GM18909 (cell line): ENCODE measurements around the gene TSPAN4.

Experiments used
- ATAC-seq: cut with Tn5 transposase; IDR thresholded peaks from one replicate; pipeline ENCODE4 v1.9.1; 2021; ENCODE audit warnings: mild to moderate bottlenecking; ENCODE audit not compliant: unreplicated experiment, poor library complexity

TSPAN4 gene

DNA sequence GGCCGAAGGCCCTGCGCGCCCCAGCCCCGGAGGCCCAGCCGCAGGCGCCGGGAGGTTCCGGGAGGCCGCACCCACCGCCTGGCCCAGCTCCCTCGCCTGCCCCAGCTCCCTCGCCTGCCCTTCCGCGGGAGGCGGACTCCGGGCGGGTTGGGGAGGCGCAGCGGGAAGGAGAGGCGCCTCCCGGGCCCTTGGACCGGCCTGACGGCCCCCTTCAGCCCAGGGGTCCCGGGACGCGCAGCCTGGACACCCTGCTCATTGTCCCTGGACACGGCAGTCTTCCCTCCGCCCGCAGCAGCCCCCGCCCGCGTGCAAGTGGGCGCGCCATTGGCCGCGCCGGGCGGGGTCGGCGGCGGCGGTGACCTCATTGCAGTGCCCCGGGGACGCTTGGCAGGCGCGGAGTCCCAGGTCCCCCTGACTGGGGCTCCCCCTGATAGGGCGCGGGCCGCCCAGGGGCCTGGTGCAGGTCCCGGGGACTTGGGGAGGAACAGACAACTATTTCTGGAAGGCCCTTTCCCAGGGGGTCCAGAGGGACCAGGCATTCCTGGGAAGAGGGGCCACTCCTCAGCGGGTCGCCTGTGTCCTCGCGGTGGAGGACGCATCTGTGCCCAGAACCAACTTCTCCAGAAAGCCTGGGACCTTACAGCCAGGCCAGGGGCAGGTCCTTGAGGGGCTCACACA is 9.4 kb upstream of the TSPAN4 start:
- no peak for ATAC-seq

GRCh38 chr11:833849-834311 is 8.8 kb upstream of the TSPAN4 start:
- ATAC-seq, result no peak

DNA sequence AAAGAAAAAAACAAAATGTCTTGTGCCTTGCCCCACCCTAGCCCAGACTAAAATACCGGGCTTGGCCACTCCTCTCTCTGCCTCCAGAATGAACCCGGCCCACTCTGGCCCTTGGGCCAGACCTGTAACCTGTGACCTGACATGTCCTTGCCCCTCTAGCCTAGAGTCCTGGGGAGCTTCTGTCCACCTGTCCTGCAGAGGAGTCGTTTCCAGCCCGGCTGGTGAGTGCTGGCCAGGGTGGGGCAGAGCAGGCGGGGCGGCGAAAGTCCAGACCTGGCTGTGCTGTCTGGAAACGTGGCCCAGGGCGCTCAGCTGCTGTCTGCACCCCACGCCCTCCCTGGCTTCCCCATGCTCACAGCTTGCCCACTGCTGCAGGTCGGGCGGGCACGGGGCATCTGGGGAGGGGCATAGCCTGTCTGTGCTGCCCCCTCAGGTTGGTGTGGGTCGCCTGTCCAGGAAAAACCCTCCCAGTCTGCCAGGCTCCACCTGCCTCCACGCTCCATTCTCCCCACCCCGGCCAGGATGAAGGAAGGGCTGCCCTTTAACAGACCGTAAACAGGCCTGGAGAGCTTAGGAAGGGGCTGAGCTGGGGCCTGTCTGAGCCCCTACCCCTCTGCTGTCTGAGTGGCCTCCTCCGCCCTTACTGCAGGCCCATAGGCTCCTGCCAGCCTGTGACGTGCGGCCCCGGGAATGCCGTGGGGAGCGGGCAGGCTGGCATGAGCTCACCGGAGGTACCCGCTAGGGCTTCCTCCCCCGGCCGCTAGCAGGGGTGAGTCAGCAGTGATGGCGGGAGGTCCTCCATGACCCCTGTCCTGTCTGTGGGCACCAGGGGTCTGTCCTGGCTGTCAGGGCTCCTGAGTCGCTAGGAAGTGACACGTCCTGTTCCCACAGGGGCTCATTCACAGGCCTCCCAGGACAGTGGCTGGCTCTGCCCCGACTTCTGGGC is 8.0 kb upstream of the TSPAN4 start:
- no peak for ATAC-seq

GRCh38 chr11:836274-836673 is 6.4 kb upstream of the TSPAN4 start:
- no peak for ATAC-seq

GRCh38 chr11:836700-837099 is 6.0 kb upstream of the TSPAN4 start:
- no peak for ATAC-seq

- no peak for ATAC-seq
Measured at GRCh38 chr11:837189-837989, 5.3 kb upstream of the TSPAN4 start.

DNA sequence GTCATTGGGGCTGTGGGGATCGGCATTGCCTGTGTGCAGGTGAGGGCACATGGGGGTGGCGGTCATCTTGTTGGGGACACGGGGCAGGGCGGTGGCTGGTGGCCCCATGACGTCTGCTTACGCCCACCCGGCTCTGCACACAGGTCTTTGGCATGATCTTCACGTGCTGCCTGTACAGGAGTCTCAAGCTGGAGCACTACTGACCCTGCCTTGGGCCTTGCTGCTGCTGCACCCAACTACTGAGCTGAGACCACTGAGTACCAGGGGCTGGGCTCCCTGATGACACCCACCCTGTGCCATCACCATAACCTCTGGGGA is 4.7 kb upstream of the TSPAN4 start:
- no peak for ATAC-seq

GRCh38 chr11:838441-839279 is 4.0 kb upstream of the TSPAN4 start:
- ATAC-seq, result no peak

- no peak for ATAC-seq
Measured at GRCh38 chr11:839280-839623, 3.4 kb upstream of the TSPAN4 start.

GRCh38 chr11:839875-840617 is 2.6 kb upstream of the TSPAN4 start:
- ATAC-seq, result no peak

- ATAC-seq, result peak; percentile 6
Measured at GRCh38 chr11:841981-842369, 677 bp upstream of the TSPAN4 start.

GRCh38 chr11:843086-843734 is 558 bp downstream of the TSPAN4 start:
- peak; percentile 12 for ATAC-seq

DNA sequence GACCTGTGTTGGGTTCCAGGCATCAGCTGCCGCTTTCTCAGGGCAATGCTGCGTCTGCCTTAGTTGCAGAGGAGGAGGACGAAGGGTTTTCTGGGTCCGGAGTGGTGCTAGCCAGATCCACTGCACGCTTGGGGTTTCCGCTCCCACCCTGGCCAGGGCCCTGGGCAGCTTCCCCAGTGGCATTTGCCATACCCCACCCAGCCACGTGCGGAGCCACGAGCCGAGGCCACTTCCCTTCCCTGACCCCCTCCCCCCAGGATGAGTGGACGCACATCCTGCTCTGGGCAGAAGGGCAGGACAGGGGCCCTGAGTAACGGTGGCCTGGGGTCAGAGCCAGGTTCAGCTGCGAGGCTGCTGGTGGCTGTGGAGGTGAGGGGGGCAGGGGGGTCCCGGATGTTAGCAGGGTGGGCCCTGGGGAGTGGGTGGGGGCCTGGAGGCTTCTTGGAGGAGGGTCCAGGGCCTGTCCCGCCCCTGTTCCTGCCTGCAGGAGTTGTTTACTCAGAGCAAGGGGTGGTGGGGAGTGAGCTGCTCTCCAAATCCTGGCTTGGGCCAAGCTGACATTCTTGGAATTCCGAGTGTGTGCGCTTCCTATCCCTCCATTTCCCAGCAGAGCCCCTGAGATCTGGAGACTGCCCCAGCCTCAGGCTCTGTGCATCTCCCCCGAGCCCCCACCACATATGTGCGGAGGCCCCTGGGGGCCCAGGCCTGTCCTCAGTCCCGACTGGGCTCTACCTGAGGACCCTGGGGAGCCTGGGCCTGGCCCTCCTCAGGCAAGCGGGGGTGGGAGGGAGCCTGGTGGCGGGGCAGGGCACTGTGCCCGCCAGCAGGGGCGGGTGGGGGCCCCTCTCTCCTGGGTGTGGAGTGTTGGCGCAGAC is 1.4 kb downstream of the TSPAN4 start:
- ATAC-seq, result no peak

DNA sequence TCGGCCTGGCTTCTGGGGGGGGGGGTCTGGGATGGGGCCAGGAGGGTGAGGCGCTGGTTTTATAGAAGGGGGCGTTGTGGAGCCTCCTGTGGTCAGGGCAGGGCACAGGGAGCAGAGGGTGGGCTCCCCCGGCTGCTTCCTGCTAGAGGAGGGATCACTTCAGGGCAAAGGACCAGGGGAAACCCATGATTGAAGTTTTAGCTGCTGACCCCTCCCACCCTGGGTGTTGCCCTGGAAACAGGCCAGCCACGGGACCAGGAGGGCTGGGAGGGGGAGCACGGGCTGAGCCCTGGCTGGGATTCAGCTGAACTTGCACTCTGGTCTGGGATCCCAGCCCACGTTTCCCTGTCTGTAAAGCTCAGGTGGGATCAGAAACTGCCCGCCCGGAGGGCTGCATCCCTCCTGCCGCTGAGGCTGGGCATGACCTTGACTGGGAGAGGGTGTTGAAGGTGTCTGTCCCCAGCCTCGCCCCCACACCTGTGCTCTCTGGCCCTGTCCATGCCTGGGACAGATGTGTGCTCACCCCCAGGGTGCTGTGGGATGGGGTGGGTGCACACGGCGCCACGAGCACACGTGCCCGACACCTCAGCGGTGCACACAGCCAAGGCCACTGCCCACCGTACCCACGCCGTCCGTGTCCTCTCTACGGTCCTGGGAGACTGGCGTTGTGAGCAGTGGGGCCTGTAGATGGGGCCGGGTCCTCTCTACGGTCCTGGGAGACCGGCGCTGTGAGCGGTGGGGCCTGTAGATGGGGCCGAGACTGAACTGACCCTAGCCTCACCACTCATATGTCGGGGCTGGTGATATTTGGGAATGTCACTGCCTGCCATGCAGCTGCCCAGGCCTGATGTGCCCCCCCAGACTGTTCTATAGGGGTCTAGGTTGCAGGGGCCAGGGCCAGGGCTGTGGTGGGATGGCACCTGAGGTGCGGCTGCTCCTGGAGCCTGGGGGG is 2.3 kb downstream of the TSPAN4 start:
- no peak for ATAC-seq

GRCh38 chr11:845872-846495 is 3.3 kb downstream of the TSPAN4 start:
- ATAC-seq, result no peak

- ATAC-seq, result no peak
Measured at GRCh38 chr11:846496-847098, 3.9 kb downstream of the TSPAN4 start.
